K562 (cell line): ENCODE measurements around the gene RABGAP1L. TPM values are rescaled to one million over a fixed set of nuclear protein-coding genes. Genes with fewer than 3 reads are reported as not detected.

ENCODE experiments used
- BMI1 ChIP-seq: fragments of 150-350 bp; IDR thresholded peaks from 2 replicates; pipeline ENCODE4 v1.6.1; 2014; ENCODE audit warnings: low read length
- CC2D1A ChIP-seq: fragments of 450-650 bp; IDR thresholded peaks from 2 replicates; pipeline ENCODE4 v1.6.1; 2017; ENCODE audit warnings: mild to moderate bottlenecking
- CHD1 ChIP-seq: fragments of 200-600 bp; sonication (generic); IDR thresholded peaks from one replicate; pipeline ENCODE4 v1.6.1; 2012; ENCODE audit warnings: mild to moderate bottlenecking, moderate library complexity, low read length, inconsistent platforms
- HCFC1 ChIP-seq: IDR thresholded peaks from 2 replicates; pipeline ENCODE4 v1.6.1; 2012; ENCODE audit warnings: low read depth, low read length, improper control_type of control experiment
- HDAC3 ChIP-seq: fragments of 450-650 bp; IDR thresholded peaks from 2 replicates; pipeline ENCODE4 v1.6.1; 2018; ENCODE audit warnings: borderline replicate concordance, mild to moderate bottlenecking, moderate library complexity; ENCODE audit not compliant: partially characterized antibody
- HMGN3 ChIP-seq: IDR thresholded peaks from 2 replicates; pipeline ENCODE4 v1.6.1; 2011; ENCODE audit warnings: borderline replicate concordance, low read depth, mild to moderate bottlenecking, mixed read lengths, low read length; ENCODE audit not compliant: insufficient read length; ENCODE audit errors: extremely low read depth
- NFIC ChIP-seq: fragments of 450-650 bp; IDR thresholded peaks from 2 replicates; pipeline ENCODE4 v1.6.1; 2017; ENCODE audit warnings: mild to moderate bottlenecking, inconsistent platforms
- NR2C1 ChIP-seq, 2 experiments: fragments of 450-650 bp; IDR thresholded peaks; 2 replicates each; pipeline ENCODE4 v1.6.1; 2017; ENCODE audit warnings: mild to moderate bottlenecking in 2 of 2, antibody characterized with exemption in 1 of 2, inconsistent platforms in 1 of 2, missing compliant biosample characterization in 1 of 2, missing genetic modification characterization in 1 of 2
- NR4A1 ChIP-seq, 2 experiments: fragments of 250-450 bp in 1 of 2; fragments of 450-650 bp in 1 of 2; sonication (Bioruptor Pico) in 1 of 2; IDR thresholded peaks; 2 replicates each; pipeline versions ENCODE4 v1.4.0 to v1.6.1; 2016 to 2020; ENCODE audit warnings: mild to moderate bottlenecking in 2 of 2, missing compliant biosample characterization in 1 of 2, missing genetic modification characterization in 1 of 2, moderate library complexity in 1 of 2
- SMAD1 ChIP-seq: fragments of 150-350 bp; IDR thresholded peaks from 2 replicates; pipeline ENCODE4 v1.6.1; 2014; ENCODE audit warnings: low read length, low read depth; ENCODE audit not compliant: partially characterized antibody
- SREBF1 ChIP-seq: fragments of 150-350 bp; IDR thresholded peaks from 2 replicates; pipeline ENCODE4 v1.6.1; 2014; ENCODE audit warnings: antibody characterized with exemption, low read depth, low read length, borderline replicate concordance
- ZNF57 ChIP-seq: fragments of 450-650 bp; formaldehyde crosslinking; IDR thresholded peaks from 2 replicates; pipeline ENCODE4 v1.4.0; 2020; ENCODE audit warnings: mild to moderate bottlenecking, moderate library complexity
- ZNF830 ChIP-seq: fragments of 250-450 bp; sonication (Bioruptor Pico); IDR thresholded peaks from 2 replicates; pipeline ENCODE4 v1.5.0; 2021; ENCODE audit warnings: mild to moderate bottlenecking
- polyA plus RNA-seq, 8 experiments: library from polyadenylated mRNA; depleted of rRNA in 4 of 8; stranded (reverse) in 5 of 8; unstranded in 3 of 8; fragments of >200 nt; fragmentation: Nextera tagmentation in 2 of 8; fragmentation: Illumina TruSeq in 1 of 8; extraction: Ambion mirVana in 2 of 8; extraction: Trizol in 1 of 8; gene quantifications; 2 replicates each; pipeline versions ENCODE4 v1.2.1 to v1.2.3, GENCODE V29; 2011 to 2014; ENCODE audit warnings: inconsistent platforms in 1 of 8, missing spikeins in 1 of 8
- total RNA-seq, 7 experiments: library from RNA; depleted of rRNA in 6 of 7; stranded (reverse); fragments of >200 nt in 6 of 7; fragmentation: Illumina TruSeq in 2 of 7; extraction: Trizol in 2 of 7; gene quantifications; 2 replicates each; pipeline versions ENCODE4 v1.2.1 to v1.2.3, GENCODE V29; 2011 to 2021; ENCODE audit warnings: low replicate concordance in 1 of 7
- TF ChIP-seq, protein P1 (sequence below): IDR thresholded peaks from 2 replicates; pipeline ENCODE4 v1.6.1; 2011; ENCODE audit warnings: borderline replicate concordance, low read depth, mild to moderate bottlenecking, moderate library complexity, low read length; ENCODE audit not compliant: insufficient read depth, poor library complexity, severe bottlenecking
- TF ChIP-seq, protein P2 (sequence below): fragments of 450-650 bp; IDR thresholded peaks from 2 replicates; pipeline ENCODE4 v1.6.1; 2016
- TF ChIP-seq, protein P3 (sequence below), 2 experiments: IDR thresholded peaks in 1 of 2; conservative IDR thresholded peaks in 1 of 2; 2 replicates each; pipeline ENCODE4 v1.6.1; 2016; ENCODE audit warnings: low read depth in 2 of 2, mild to moderate bottlenecking in 1 of 2, missing compliant biosample characterization in 1 of 2, missing genetic modification characterization in 1 of 2, moderate library complexity in 1 of 2

RABGAP1L gene
- total and polyA plus RNA-seq, 9 of the 15 experiments (the other 6 are each of a cell fraction or from before 2014, with no cell fraction given), result 16.5 to 44.9 (median 26.7) TPM

GRCh38 chr1:174963529-174964125 lies 804.3 kb downstream of the RABGAP1L start (continued):
- TF ChIP-seq BMI1 (no peak), CC2D1A (no peak), SMAD1 (peak; percentile 71), CHD1 (no peak), HCFC1 (no peak), ZNF830 (no peak), ZNF57 (no peak), NR2C1 (IDR thresholded peaks at IDR 0.05) (no peak), NR2C1 (tag; IDR thresholded peaks at IDR 0.05) (no peak), HDAC3 (no peak), NR4A1 (CRISPR knock-in tag; IDR thresholded peaks at IDR 0.05) (no peak), NR4A1 (tag; IDR thresholded peaks at IDR 0.05) (no peak), NFIC (peak; percentile 100), SREBF1 (no peak), HMGN3 (no peak)
- TF ChIP-seq, protein P1, sequence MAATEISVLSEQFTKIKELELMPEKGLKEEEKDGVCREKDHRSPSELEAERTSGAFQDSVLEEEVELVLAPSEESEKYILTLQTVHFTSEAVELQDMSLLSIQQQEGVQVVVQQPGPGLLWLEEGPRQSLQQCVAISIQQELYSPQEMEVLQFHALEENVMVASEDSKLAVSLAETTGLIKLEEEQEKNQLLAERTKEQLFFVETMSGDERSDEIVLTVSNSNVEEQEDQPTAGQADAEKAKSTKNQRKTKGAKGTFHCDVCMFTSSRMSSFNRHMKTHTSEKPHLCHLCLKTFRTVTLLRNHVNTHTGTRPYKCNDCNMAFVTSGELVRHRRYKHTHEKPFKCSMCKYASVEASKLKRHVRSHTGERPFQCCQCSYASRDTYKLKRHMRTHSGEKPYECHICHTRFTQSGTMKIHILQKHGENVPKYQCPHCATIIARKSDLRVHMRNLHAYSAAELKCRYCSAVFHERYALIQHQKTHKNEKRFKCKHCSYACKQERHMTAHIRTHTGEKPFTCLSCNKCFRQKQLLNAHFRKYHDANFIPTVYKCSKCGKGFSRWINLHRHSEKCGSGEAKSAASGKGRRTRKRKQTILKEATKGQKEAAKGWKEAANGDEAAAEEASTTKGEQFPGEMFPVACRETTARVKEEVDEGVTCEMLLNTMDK, result no peak
- TF ChIP-seq, protein P2, sequence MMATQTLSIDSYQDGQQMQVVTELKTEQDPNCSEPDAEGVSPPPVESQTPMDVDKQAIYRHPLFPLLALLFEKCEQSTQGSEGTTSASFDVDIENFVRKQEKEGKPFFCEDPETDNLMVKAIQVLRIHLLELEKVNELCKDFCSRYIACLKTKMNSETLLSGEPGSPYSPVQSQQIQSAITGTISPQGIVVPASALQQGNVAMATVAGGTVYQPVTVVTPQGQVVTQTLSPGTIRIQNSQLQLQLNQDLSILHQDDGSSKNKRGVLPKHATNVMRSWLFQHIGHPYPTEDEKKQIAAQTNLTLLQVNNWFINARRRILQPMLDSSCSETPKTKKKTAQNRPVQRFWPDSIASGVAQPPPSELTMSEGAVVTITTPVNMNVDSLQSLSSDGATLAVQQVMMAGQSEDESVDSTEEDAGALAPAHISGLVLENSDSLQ, result peak; percentile 42
- TF ChIP-seq, protein P3, sequence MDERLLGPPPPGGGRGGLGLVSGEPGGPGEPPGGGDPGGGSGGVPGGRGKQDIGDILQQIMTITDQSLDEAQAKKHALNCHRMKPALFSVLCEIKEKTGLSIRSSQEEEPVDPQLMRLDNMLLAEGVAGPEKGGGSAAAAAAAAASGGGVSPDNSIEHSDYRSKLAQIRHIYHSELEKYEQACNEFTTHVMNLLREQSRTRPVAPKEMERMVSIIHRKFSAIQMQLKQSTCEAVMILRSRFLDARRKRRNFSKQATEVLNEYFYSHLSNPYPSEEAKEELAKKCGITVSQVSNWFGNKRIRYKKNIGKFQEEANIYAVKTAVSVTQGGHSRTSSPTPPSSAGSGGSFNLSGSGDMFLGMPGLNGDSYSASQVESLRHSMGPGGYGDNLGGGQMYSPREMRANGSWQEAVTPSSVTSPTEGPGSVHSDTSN (CRISPR knock-in tag; IDR thresholded peaks at IDR 0.05; ENCODE audit: low read depth), result no peak
- TF ChIP-seq, protein P3 (tag; conservative IDR thresholded peaks at IDR 0.05; ENCODE audit: low read depth), result peak; percentile 81
